GM12878 (cell line): ENCODE data around the gene ALG12. TPM values are rescaled to one million over a fixed set of nuclear protein-coding genes. Genes with fewer than 3 reads are reported as not detected.

ENCODE experiments used
- CREM ChIP-seq: IDR thresholded peaks from 2 replicates; pipeline ENCODE4 v1.6.1; 2014; ENCODE audit warnings: antibody characterized with exemption, low read depth
- ESRRA ChIP-seq: IDR thresholded peaks from 2 replicates; pipeline ENCODE4 v1.6.1; 2012; ENCODE audit warnings: mild to moderate bottlenecking, low read length, improper control_type of control experiment
- EZH2 ChIP-seq: IDR thresholded peaks from 2 replicates; pipeline ENCODE4 v1.6.1; 2012; ENCODE audit warnings: low read depth, mild to moderate bottlenecking, control low read depth, inconsistent platforms, low read length, borderline replicate concordance; ENCODE audit not compliant: control insufficient read depth
- IKZF2 ChIP-seq, 2 experiments: fragments of 450-650 bp; IDR thresholded peaks; 2 replicates each; pipeline ENCODE4 v1.6.1; 2017; ENCODE audit warnings: mild to moderate bottlenecking in 2 of 2, moderate library complexity in 2 of 2
- LARP7 ChIP-seq: fragments of 450-650 bp; IDR thresholded peaks from 2 replicates; pipeline ENCODE4 v1.6.1; 2017; ENCODE audit warnings: mild to moderate bottlenecking
- MEF2B ChIP-seq: fragments of 450-650 bp; IDR thresholded peaks from 2 replicates; pipeline ENCODE4 v1.6.1; 2018; ENCODE audit warnings: mild to moderate bottlenecking, moderate library complexity; ENCODE audit not compliant: partially characterized antibody, poor library complexity, severe bottlenecking
- RB1 ChIP-seq: fragments of 450-650 bp; formaldehyde crosslinking; IDR thresholded peaks from 2 replicates; pipeline ENCODE4 v1.6.1; 2017; ENCODE audit warnings: mild to moderate bottlenecking, borderline replicate concordance
- RCOR1 ChIP-seq: conservative IDR thresholded peaks from 2 replicates; pipeline ENCODE4 v1.6.1; 2012; ENCODE audit warnings: low read depth, low read length, improper control_type of control experiment
- RFX5 ChIP-seq: IDR thresholded peaks from 2 replicates; pipeline ENCODE4 v1.6.1; 2011; ENCODE audit warnings: low read depth, low read length, improper control_type of control experiment
- SMAD1 ChIP-seq: fragments of 450-650 bp; IDR thresholded peaks from 2 replicates; pipeline ENCODE4 v1.6.1; 2018; ENCODE audit warnings: mild to moderate bottlenecking, low read depth; ENCODE audit not compliant: partially characterized antibody
- SREBF2 ChIP-seq: IDR thresholded peaks from 2 replicates; pipeline ENCODE4 v1.6.1; 2012; ENCODE audit warnings: mild to moderate bottlenecking, low read length
- STAT1 ChIP-seq: fragments of 450-650 bp; conservative IDR thresholded peaks from 2 replicates; pipeline ENCODE4 v1.6.1; 2014; ENCODE audit warnings: antibody characterized with exemption, mild to moderate bottlenecking
- TAF1 ChIP-seq: IDR thresholded peaks from 2 replicates; pipeline ENCODE4 v1.6.1; 2011; ENCODE audit warnings: mild to moderate bottlenecking, low read depth, low read length, borderline replicate concordance
- TBL1XR1 ChIP-seq: IDR thresholded peaks from 2 replicates; pipeline ENCODE4 v1.6.1; 2012; ENCODE audit warnings: low read depth, low read length, improper control_type of control experiment
- TCF3 ChIP-seq: IDR thresholded peaks from 2 replicates; pipeline ENCODE4 v1.6.1; 2012; ENCODE audit warnings: low read depth, mild to moderate bottlenecking, low read length, borderline replicate concordance; ENCODE audit not compliant: insufficient read depth
- WRNIP1 ChIP-seq: IDR thresholded peaks from 2 replicates; pipeline ENCODE4 v1.6.1; 2011; ENCODE audit warnings: low read depth, low read length, improper control_type of control experiment, borderline replicate concordance
- YBX1 ChIP-seq: fragments of 450-650 bp; IDR thresholded peaks from 2 replicates; pipeline ENCODE4 v1.6.1; 2016; ENCODE audit warnings: antibody characterized with exemption
- YY1 ChIP-seq: IDR thresholded peaks from 2 replicates; pipeline ENCODE4 v1.6.1; 2011; ENCODE audit warnings: low read depth, mild to moderate bottlenecking, low read length
- ZBED1 ChIP-seq: IDR thresholded peaks from 2 replicates; pipeline ENCODE4 v1.6.1; 2016; ENCODE audit warnings: borderline replicate concordance
- ZNF217 ChIP-seq: fragments of 450-650 bp; IDR thresholded peaks from 2 replicates; pipeline ENCODE4 v1.6.1; 2017; ENCODE audit warnings: antibody characterized with exemption, mild to moderate bottlenecking
- ZNF384 ChIP-seq: IDR thresholded peaks from 2 replicates; pipeline ENCODE4 v1.6.1; 2012; ENCODE audit warnings: low read depth, mild to moderate bottlenecking, low read length, improper control_type of control experiment, borderline replicate concordance
- ZNF622 ChIP-seq: fragments of 450-650 bp; IDR thresholded peaks from 2 replicates; pipeline ENCODE4 v1.6.1; 2017; ENCODE audit warnings: mild to moderate bottlenecking, inconsistent platforms
- polyA plus RNA-seq, 11 experiments: library from polyadenylated mRNA; depleted of rRNA in 4 of 11; unstranded in 6 of 11; stranded (reverse) in 5 of 11; fragments of >200 nt; fragmentation: Nextera tagmentation in 4 of 11; fragmentation: Illumina TruSeq in 1 of 11; extraction: Ambion mirVana in 4 of 11; extraction: Trizol in 1 of 11; gene quantifications; 1 replicate in 1 of 11; 2 replicates in 10 of 11; pipeline versions ENCODE4 v1.2.1 to v1.2.3, GENCODE V29; 2011 to 2016; ENCODE audit warnings: inconsistent platforms in 2 of 11, missing spikeins in 2 of 11, low read depth in 1 of 11
- total RNA-seq, 4 experiments: library from RNA; depleted of rRNA in 3 of 4; stranded (reverse); fragments of >200 nt in 3 of 4; fragmentation: Illumina TruSeq in 1 of 4; extraction: Trizol in 1 of 4; gene quantifications; 2 replicates each; pipeline versions ENCODE4 v1.2.1 to v1.2.3, GENCODE V29; 2013 to 2021

Gene ALG12
- total and polyA plus RNA-seq, 10 of the 15 experiments (the other 5 are each of a cell fraction or from before 2014, with no cell fraction given): 0.22 to 23.4 (median 6.6) TPM

DNA sequence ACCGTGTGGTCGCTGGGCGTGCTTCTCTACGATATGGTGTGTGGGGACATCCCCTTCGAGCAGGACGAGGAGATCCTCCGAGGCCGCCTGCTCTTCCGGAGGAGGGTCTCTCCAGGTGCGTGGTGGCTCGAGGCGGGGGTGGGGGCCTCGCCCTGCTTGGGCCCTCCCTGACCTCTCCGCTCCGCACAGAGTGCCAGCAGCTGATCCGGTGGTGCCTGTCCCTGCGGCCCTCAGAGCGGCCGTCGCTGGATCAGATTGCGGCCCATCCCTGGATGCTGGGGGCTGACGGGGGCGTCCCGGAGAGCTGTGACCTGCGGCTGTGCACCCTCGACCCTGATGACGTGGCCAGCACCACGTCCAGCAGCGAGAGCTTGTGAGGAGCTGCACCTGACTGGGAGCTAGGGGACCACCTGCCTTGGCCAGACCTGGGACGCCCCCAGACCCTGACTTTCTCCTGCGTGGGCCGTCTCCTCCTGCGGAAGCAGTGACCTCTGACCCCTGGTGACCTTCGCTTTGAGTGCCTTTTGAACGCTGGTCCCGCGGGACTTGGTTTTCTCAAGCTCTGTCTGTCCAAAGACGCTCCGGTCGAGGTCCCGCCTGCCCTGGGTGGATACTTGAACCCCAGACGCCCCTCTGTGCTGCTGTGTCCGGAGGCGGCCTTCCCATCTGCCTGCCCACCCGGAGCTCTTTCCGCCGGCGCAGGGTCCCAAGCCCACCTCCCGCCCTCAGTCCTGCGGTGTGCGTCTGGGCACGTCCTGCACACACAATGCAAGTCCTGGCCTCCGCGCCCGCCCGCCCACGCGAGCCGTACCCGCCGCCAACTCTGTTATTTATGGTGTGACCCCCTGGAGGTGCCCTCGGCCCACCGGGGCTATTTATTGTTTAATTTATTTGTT lies 44.8 kb upstream of the ALG12 start (continued):
- TF ChIP-seq TAF1 (no peak), ZBED1 (no peak), WRNIP1 (no peak), ZNF622 (no peak), TCF3 (no peak), ESRRA (no peak), RFX5 (no peak), MEF2B (no peak), SMAD1 (no peak), STAT1 (no peak), CREM (no peak), SREBF2 (no peak), IKZF2 (IDR thresholded peaks at IDR 0.05) (0 out of 4 replicates have a peak, but pooled peaks have one; percentile 2 to 33), RCOR1 (no peak), ZNF217 (no peak), TBL1XR1 (no peak), YBX1 (no peak), EZH2 (no peak), LARP7 (peak; percentile 88), RB1 (0 out of 2 replicates have a peak, but pooled peaks have one; percentile 21), ZNF384 (no peak), YY1 (no peak)
